ENCODE results near the gene LCP2. TPM values are rescaled to one million over a fixed set of nuclear protein-coding genes. Genes with fewer than 3 reads are reported as not detected.

Gene LCP2
- total RNA-seq, 1 donor from 2014 or later, result not detected

GRCh38 chr5:170292179-170293104 lies 5.1 kb downstream of the LCP2 start:
- TF ChIP-seq, protein P1, sequence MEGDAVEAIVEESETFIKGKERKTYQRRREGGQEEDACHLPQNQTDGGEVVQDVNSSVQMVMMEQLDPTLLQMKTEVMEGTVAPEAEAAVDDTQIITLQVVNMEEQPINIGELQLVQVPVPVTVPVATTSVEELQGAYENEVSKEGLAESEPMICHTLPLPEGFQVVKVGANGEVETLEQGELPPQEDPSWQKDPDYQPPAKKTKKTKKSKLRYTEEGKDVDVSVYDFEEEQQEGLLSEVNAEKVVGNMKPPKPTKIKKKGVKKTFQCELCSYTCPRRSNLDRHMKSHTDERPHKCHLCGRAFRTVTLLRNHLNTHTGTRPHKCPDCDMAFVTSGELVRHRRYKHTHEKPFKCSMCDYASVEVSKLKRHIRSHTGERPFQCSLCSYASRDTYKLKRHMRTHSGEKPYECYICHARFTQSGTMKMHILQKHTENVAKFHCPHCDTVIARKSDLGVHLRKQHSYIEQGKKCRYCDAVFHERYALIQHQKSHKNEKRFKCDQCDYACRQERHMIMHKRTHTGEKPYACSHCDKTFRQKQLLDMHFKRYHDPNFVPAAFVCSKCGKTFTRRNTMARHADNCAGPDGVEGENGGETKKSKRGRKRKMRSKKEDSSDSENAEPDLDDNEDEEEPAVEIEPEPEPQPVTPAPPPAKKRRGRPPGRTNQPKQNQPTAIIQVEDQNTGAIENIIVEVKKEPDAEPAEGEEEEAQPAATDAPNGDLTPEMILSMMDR (conservative IDR thresholded peaks at IDR 0.05; ENCODE audit: low read depth, low read length), result no peak
- H3K4me3 ChIP-seq (ENCODE audit: low read depth, low read length), result no peak overlapping the region
- DNase-seq (ENCODE audit: low read depth), result no peak

GRCh38 chr5:170290498-170290897 lies 7.1 kb downstream of the LCP2 start:
- no peak for DNase-seq (ENCODE audit: low read depth)
- TF ChIP-seq, protein P1 (conservative IDR thresholded peaks at IDR 0.05; ENCODE audit: low read depth, low read length), result no peak
- H3K4me3 ChIP-seq (ENCODE audit: low read depth, low read length), result no peak overlapping the region

DNA sequence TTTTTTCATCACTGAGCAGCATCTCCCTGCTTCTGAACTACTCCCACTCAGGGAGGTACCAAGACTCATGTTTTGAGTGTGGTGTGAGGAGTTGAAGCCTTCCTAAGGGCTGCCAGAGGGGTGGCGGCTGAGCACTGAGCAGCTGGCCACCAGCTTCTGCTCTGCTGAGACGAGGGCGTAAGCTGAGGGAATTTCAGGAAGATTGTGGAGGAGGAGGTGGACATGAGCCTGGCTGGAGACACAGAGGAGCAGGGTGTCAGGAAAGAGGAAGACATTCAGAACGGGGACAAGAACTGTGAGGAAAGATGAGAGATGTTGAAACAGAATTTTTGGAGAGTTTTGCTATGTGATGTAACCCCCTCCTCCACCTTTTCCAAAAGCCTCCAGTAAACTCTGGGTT lies 7.8 kb downstream of the LCP2 start:
- H3K4me3 ChIP-seq (ENCODE audit: low read depth, low read length), result no peak overlapping the region
- TF ChIP-seq, protein P1 (conservative IDR thresholded peaks at IDR 0.05; ENCODE audit: low read depth, low read length), result no peak
- DNase-seq (ENCODE audit: low read depth), result no peak

GRCh38 chr5:170289121-170289520 lies 8.5 kb downstream of the LCP2 start:
- no peak overlapping the region for H3K4me3 ChIP-seq (ENCODE audit: low read depth, low read length)
- no peak for DNase-seq (ENCODE audit: low read depth)
- TF ChIP-seq, protein P1 (conservative IDR thresholded peaks at IDR 0.05; ENCODE audit: low read depth, low read length), result no peak

- TF ChIP-seq, protein P1 (conservative IDR thresholded peaks at IDR 0.05; ENCODE audit: low read depth, low read length), result no peak
- no peak overlapping the region for H3K4me3 ChIP-seq (ENCODE audit: low read depth, low read length)
- DNase-seq (ENCODE audit: low read depth), result no peak
Measured at GRCh38 chr5:170288551-170288950, 9.0 kb downstream of the LCP2 start.

DNA sequence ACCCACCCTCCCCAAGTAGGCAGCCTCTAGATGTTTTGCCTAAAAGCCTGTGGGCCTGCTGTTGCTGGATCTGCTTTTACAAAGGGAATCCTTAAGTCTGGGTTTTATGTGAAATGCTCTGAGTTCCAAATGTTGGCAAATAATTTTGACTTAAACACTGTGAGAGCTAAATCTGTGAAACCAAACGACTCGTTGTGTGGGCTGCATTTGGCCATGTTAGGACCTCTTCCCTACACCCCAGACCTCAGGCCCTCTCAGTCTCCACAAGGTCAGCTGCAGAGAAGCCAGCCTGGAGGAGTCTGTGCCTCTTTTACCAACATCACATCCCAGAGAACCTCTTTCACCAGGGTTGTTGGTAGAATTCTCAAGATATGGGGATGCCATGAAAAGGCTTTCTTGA lies 9.4 kb downstream of the LCP2 start:
- no peak overlapping the region for H3K4me3 ChIP-seq (ENCODE audit: low read depth, low read length)
- TF ChIP-seq, protein P1 (conservative IDR thresholded peaks at IDR 0.05; ENCODE audit: low read depth, low read length), result no peak

DNA sequence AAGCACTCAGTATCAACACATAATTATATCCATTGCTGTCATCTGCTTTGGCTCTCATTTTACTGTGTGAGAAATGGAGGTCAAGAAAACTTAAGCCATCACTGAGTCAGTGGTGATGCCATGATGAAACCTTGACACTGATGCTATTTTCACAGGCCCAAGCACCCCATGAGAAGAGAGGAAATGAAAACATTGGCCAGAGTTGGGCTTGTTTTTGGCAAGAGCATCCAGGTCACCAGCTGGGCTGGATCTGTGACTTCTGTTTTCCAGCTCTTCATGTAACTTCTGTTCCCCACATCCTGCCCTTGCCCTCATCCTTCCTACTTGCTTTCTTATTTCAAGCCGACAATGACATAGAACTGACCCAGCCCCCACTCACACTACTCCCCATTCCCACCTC lies 10.0 kb downstream of the LCP2 start:
- H3K4me3 ChIP-seq (ENCODE audit: low read depth, low read length), result no peak overlapping the region
- TF ChIP-seq, protein P1 (conservative IDR thresholded peaks at IDR 0.05; ENCODE audit: low read depth, low read length), result no peak
- DNase-seq (ENCODE audit: low read depth), result no peak

More for the DNA sequence above, 9.4 kb downstream of the LCP2 start:
- DNase-seq (ENCODE audit: low read depth), result no peak
